HL-60 (cell line): Measurements from ENCODE around the gene TMEM131L.

Source experiments
- DNase-seq, 2 experiments: peaks; one replicate each; pipeline ENCODE4 v3.0.0-alpha.2; 2010 to 2020; ENCODE audit warnings: low read depth in 1 of 2, low spot score in 1 of 2
- H3K27ac ChIP-seq: fragments of 250-450 bp; sonication (Bioruptor Pico); replicated peaks from 2 replicates; pipeline ENCODE4 v1.5.1; 2020; ENCODE audit warnings: mild to moderate bottlenecking, moderate library complexity
- H3K27me3 ChIP-seq: fragments of 250-450 bp; sonication (Bioruptor Pico); 2 replicates; pipeline ENCODE4 v1.5.1; 2021; ENCODE audit warnings: mild to moderate bottlenecking, moderate library complexity; ENCODE audit not compliant: insufficient read depth, poor library complexity, severe bottlenecking
- H3K4me3 ChIP-seq: replicated peaks from 2 replicates; pipeline ENCODE4 v1.5.1; 2011; ENCODE audit warnings: mild to moderate bottlenecking, control low read depth, low read length; ENCODE audit not compliant: insufficient read depth
- CTCF ChIP-seq: IDR thresholded peaks from one replicate; pipeline ENCODE4 v1.5.1; 2011; ENCODE audit warnings: low read length, control low read depth, inconsistent platforms; ENCODE audit not compliant: insufficient read depth
- GABPA ChIP-seq: IDR thresholded peaks from 2 replicates; pipeline ENCODE4 v1.6.1; 2012; ENCODE audit warnings: low read depth
- POLR2AphosphoS5 ChIP-seq: IDR thresholded peaks from 2 replicates; pipeline ENCODE4 v1.6.1; 2012; ENCODE audit warnings: low read depth
- REST ChIP-seq: IDR thresholded peaks from 2 replicates; pipeline ENCODE4 v1.6.1; 2012; ENCODE audit warnings: low read depth; ENCODE audit not compliant: insufficient replicate concordance
- SPI1 ChIP-seq: IDR thresholded peaks from 2 replicates; pipeline ENCODE4 v1.6.1; 2012; ENCODE audit warnings: low read depth, mild to moderate bottlenecking, borderline replicate concordance

Gene TMEM131L

GRCh38 chr4:153533387-153533786 lies 67.2 kb downstream of the TMEM131L start:
- no peak overlapping the region for H3K4me3 ChIP-seq
- TF ChIP-seq POLR2AphosphoS5 (no peak), CTCF (no peak), GABPA (no peak), REST (no peak), SPI1 (no peak)

GRCh38 chr4:153534792-153535629 lies 68.9 kb downstream of the TMEM131L start:
- no peaks in the 10 kb centered on the region for H3K27me3 ChIP-seq
- TF ChIP-seq SPI1 (no peak), CTCF (no peak), POLR2AphosphoS5 (no peak), REST (no peak), GABPA (no peak)
- H3K27ac ChIP-seq: no peak overlapping the region
- DNase-seq: no peak
- no peak overlapping the region for H3K4me3 ChIP-seq

More at GRCh38 chr4:153533387-153533786, 67.2 kb downstream of the TMEM131L start:
- Histone ChIP-seq H3K27me3 (no peaks in the 10 kb centered on the region), H3K27ac (no peak overlapping the region)
- no peak for DNase-seq

- no peak for DNase-seq
- Histone ChIP-seq H3K27me3 (no peaks in the 10 kb centered on the region), H3K27ac (no peak overlapping the region), H3K4me3 (no peak overlapping the region)
- no peak for TF ChIP-seq POLR2AphosphoS5
- no peak for TF ChIP-seq GABPA
- TF ChIP-seq SPI1: no peak
- TF ChIP-seq CTCF: no peak
Measured at GRCh38 chr4:153535772-153536513, 69.8 kb downstream of the TMEM131L start.
